ENCODE measurements around the gene CUBN. TPM values are rescaled to one million over a fixed set of nuclear protein-coding genes. Genes with fewer than 3 reads are reported as not detected.

The CUBN gene
- total and polyA plus RNA-seq, 2 of the 13 experiments (the other 11 are each of a cell fraction or from before 2014, with no cell fraction given): 0.27 to 0.32 TPM

- no peak overlapping the region for H3K4me3 ChIP-seq (replicated peaks in 1 of 3; ENCODE audit: insufficient read depth in 1 of 3, low read depth in 2 of 3, low read length in 3 of 3)
- H3K79me2 ChIP-seq (ENCODE audit: insufficient read depth, low read length): no peaks in the 10 kb centered on the region
- no peak overlapping the region for H3K4me2 ChIP-seq (ENCODE audit: low read depth, low read length)
- in situ Hi-C loops (cut with HindIII; ENCODE audit: extremely low pct_ligation_motif_present, low pct_unique_long_range_greater_than_20kb) (no loop called here), intact Hi-C loops (cut with micrococcal nuclease; ENCODE audit: unreplicated experiment) (no loop called here)
- H3K4me1 ChIP-seq (ENCODE audit: insufficient read depth, low read length): no peaks in the 10 kb centered on the region
- WGBS (ENCODE audit: low lambda C conversion rate): 42% methylated on average over 9 of the region's 9 CpGs
- no peak overlapping the region for H3K27ac ChIP-seq (ENCODE audit: extremely low read length, insufficient read depth, low read length)
- ChIA-PET CTCF (ENCODE audit: low intra/inter-chr PET ratio, low total read pairs) (no interaction called here), POLR2A (no interaction called here)
- ATAC-seq (no peak), FAIRE-seq (no peak), DNase-seq (ENCODE audit: low spot score) (no peak)
- H3K36me3 ChIP-seq (replicated peaks in 1 of 2; ENCODE audit: control insufficient read depth in 1 of 2, insufficient read depth in 2 of 2, low read length in 2 of 2): no peaks in the 10 kb centered on the region
- no peak overlapping the region for H3K9ac ChIP-seq (ENCODE audit: insufficient read depth, low read depth, low read length)
- H4K20me1 ChIP-seq (ENCODE audit: insufficient read depth, low read length): no peaks in the 10 kb centered on the region
- no peaks in the 10 kb centered on the region for H3K9me3 ChIP-seq (ENCODE audit: low read length)
- H2AFZ ChIP-seq (ENCODE audit: low read length): no peak overlapping the region
- BruUV-seq (replicated peaks): no TSS peak
- no peaks in the 10 kb centered on the region for H3K27me3 ChIP-seq (ENCODE audit: control insufficient read depth in 1 of 2, insufficient read depth in 2 of 2, low read length in 2 of 2)
- TF ChIP-seq ZIK1 (CRISPR knock-in tag; IDR thresholded peaks at IDR 0.05; ENCODE audit: borderline replicate concordance, low read depth): no peak
- TF ChIP-seq RAD21 (CRISPR knock-in tag; IDR thresholded peaks at IDR 0.05): no peak
- no peak for TF ChIP-seq GRHL1 (CRISPR knock-in tag; conservative IDR thresholded peaks at IDR 0.05)
- TF ChIP-seq ISX (CRISPR knock-in tag; conservative IDR thresholded peaks at IDR 0.05): no peak
- no peak for TF ChIP-seq ZBTB33 (CRISPR knock-in tag; IDR thresholded peaks at IDR 0.05)
- no peak for TF ChIP-seq PRDM15 (CRISPR knock-in tag; IDR thresholded peaks at IDR 0.05)
- no peak for TF ChIP-seq RFX3 (CRISPR knock-in tag; IDR thresholded peaks at IDR 0.05)
- TF ChIP-seq HNF4A (CRISPR knock-in tag; IDR thresholded peaks at IDR 0.05): no peak
- TF ChIP-seq ZNF10 (CRISPR knock-in tag; IDR thresholded peaks at IDR 0.05; ENCODE audit: borderline replicate concordance, low read depth): no peak
- no peak for TF ChIP-seq WIZ (CRISPR knock-in tag; IDR thresholded peaks at IDR 0.05)
Measured at GRCh38 chr10:17067376-17068264, 62.0 kb downstream of the CUBN start.
